Progenitor cell of endocrine pancreas (in vitro differentiated cells): ENCODE data around the gene CCSER1. TPM values are rescaled to one million over a fixed set of nuclear protein-coding genes. Genes with fewer than 3 reads are reported as not detected.

ENCODE experiments used
- DNase-seq: peaks from one replicate; pipeline ENCODE4 v3.0.0; 2021; ENCODE audit warnings: low spot score; ENCODE audit not compliant: unreplicated experiment
- H3K27ac Mint-ChIP-seq: 2 replicates; pipeline ENCODE4 v1.8.0; 2021; ENCODE audit warnings: mild to moderate bottlenecking, moderate library complexity, mixed read lengths
- H3K27me3 Mint-ChIP-seq: 2 replicates; pipeline ENCODE4 v1.8.0; 2021; ENCODE audit warnings: mixed read lengths
- H3K36me3 Mint-ChIP-seq: 2 replicates; pipeline ENCODE4 v1.8.0; 2022; ENCODE audit warnings: mixed read lengths; ENCODE audit not compliant: insufficient read depth
- H3K4me1 Mint-ChIP-seq: 2 replicates; pipeline ENCODE4 v1.8.0; 2021; ENCODE audit warnings: low read depth, mixed read lengths
- H3K4me3 Mint-ChIP-seq: 2 replicates; pipeline ENCODE4 v1.8.0; 2021; ENCODE audit warnings: low read depth, mild to moderate bottlenecking, moderate library complexity, mixed read lengths
- H3K9me3 Mint-ChIP-seq: 2 replicates; pipeline ENCODE4 v1.8.0; 2021; ENCODE audit warnings: low read depth, mixed read lengths
- total RNA-seq: library from RNA; stranded (reverse); gene quantifications from 2 replicates; pipeline ENCODE4 v1.2.1, GENCODE V29; 2021
- TF ChIP-seq, protein P1 (sequence below): fragments of 200-600 bp; sonication (generic); IDR thresholded peaks from one replicate; pipeline ENCODE4 v1.5.0; 2021; ENCODE audit warnings: antibody characterized with exemption, mild to moderate bottlenecking; ENCODE audit not compliant: unreplicated experiment

Gene CCSER1
- total RNA-seq, 1 donor from 2014 or later = 11.6 TPM

DNA sequence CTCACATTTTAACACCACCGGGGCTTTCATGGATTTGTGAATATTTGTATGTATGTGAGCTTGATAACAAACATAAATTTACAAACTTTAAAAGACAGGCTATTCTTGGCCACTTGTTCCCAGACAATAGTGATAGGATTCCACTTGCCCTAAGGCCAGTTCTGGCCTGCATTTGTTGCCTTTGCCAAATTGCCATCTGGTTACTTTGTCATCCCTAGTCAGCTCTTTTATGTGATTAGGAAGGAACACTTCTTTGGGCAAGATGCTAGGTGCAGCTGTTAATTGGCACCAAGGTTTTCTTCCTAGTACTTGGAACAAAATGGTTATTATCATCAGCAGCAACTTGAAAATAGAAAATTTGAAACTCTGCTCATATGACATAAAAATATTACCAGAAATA, 63.3 kb downstream of the CCSER1 start:
- no peak for DNase-seq
- no peaks in the 10 kb centered on the region for H3K27me3 Mint-ChIP-seq
- no peak overlapping the region for H3K4me3 Mint-ChIP-seq
- no peaks in the 10 kb centered on the region for H3K9me3 Mint-ChIP-seq
- no peaks in the 10 kb centered on the region for H3K36me3 Mint-ChIP-seq
- no peak overlapping the region for H3K27ac Mint-ChIP-seq
- TF ChIP-seq, protein P1, sequence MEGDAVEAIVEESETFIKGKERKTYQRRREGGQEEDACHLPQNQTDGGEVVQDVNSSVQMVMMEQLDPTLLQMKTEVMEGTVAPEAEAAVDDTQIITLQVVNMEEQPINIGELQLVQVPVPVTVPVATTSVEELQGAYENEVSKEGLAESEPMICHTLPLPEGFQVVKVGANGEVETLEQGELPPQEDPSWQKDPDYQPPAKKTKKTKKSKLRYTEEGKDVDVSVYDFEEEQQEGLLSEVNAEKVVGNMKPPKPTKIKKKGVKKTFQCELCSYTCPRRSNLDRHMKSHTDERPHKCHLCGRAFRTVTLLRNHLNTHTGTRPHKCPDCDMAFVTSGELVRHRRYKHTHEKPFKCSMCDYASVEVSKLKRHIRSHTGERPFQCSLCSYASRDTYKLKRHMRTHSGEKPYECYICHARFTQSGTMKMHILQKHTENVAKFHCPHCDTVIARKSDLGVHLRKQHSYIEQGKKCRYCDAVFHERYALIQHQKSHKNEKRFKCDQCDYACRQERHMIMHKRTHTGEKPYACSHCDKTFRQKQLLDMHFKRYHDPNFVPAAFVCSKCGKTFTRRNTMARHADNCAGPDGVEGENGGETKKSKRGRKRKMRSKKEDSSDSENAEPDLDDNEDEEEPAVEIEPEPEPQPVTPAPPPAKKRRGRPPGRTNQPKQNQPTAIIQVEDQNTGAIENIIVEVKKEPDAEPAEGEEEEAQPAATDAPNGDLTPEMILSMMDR = no peak
- H3K4me1 Mint-ChIP-seq = peaks cover 1% of the 10 kb centered on the region

DNA sequence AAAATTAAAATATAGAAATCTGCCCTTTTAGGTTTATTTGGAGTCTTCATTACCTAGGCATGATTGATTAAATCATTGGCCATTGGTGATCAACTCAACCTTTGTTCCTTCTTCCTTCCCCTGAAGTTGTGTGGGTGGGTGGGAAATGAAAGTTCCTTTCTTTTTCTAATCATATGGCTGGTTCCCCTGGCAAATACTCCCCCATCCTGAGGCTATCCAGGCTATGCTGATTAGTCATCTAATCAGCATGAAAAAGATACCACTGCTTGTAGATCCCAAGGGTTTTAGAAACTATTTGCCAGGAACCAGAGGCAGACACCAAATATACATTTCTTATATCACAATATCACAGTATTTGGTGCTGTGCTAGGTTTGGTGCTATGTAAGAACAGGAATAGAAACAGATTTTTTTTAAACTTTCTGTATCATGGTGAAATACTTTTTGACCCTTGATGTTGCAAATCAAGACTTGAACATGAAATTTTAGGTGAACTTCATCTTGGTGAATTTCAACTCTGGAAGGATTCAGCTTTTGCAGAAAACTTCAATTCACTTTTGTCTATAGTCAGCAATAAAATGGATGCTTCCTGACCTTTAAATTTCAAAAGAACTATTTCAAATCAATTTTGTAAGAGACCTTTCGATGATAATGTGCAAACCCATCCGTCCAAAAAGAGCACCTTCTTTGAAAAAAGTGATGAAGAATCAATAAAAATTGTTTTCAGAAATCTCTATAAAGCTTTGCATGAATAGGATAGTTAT, 71.1 kb downstream of the CCSER1 start:
- Mint-ChIP-seq H3K27ac (no peak overlapping the region), H3K9me3 (peaks cover 1% of the 10 kb centered on the region), H3K36me3 (no peaks in the 10 kb centered on the region), H3K4me3 (no peak overlapping the region), H3K27me3 (no peaks in the 10 kb centered on the region), H3K4me1 (no peaks in the 10 kb centered on the region)
- TF ChIP-seq, protein P1 = no peak
- DNase-seq = no peak

DNA sequence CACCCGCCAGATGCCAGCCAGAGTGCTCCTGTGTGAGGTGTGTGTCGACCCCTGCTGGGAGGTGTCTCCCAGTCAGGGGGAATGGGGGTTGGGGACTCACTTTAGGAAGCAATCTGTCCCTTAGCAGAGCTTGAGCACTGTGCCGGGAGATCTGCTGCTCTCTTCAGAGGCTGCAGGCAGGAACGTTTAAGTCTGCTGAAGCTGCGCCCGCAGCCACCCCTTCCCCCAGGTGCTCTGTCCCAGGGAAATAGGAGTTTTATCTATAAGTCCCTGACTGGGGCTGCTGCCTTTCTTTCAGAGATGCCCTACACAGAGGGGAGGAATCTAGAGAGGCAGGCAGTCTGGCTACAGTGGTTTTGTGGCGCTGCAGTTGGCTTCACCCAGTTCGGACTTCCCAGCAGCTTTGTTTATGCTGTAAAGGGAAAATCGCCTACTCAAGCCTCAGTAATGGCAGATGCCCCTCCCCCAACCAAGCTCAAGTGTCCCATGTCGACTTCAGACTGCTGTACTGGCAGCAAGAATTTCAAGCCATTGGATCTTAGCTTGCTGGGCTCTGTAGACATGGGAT, 80.8 kb downstream of the CCSER1 start:
- peaks cover 6% of the 10 kb centered on the region for H3K4me1 Mint-ChIP-seq
- TF ChIP-seq, protein P1 = no peak
- H3K27me3 Mint-ChIP-seq = no peaks in the 10 kb centered on the region
- H3K27ac Mint-ChIP-seq = no peak overlapping the region
- peaks cover 2% of the 10 kb centered on the region for H3K36me3 Mint-ChIP-seq
- H3K4me3 Mint-ChIP-seq = no peak overlapping the region
- H3K9me3 Mint-ChIP-seq = peaks cover 35% of the 10 kb centered on the region
- no peak for DNase-seq

DNA sequence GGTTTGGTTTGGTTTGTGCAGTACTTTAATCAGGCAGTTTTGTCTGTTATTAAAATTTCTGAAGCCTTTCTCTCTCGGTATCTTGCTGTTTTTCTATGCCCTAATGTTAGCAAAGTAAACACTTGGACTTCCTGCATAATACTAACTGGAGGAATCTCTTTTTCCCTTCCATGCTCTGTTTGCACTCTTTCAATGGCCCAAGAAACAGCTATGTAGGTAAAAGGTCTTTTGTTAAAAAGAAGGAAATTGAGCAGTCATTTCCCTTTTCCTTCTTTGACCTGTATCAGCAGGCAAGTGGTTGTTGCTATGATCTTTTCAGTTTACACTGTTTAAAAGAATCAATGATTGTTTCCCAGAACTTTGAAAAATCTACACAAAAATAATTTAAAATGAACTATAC, 82.7 kb downstream of the CCSER1 start:
- no peak for DNase-seq
- Mint-ChIP-seq H3K4me3 (no peak overlapping the region), H3K27me3 (no peaks in the 10 kb centered on the region), H3K27ac (no peak overlapping the region), H3K36me3 (peaks cover 2% of the 10 kb centered on the region), H3K4me1 (peaks cover 6% of the 10 kb centered on the region), H3K9me3 (peaks cover 19% of the 10 kb centered on the region)
- TF ChIP-seq, protein P1 = no peak

DNA sequence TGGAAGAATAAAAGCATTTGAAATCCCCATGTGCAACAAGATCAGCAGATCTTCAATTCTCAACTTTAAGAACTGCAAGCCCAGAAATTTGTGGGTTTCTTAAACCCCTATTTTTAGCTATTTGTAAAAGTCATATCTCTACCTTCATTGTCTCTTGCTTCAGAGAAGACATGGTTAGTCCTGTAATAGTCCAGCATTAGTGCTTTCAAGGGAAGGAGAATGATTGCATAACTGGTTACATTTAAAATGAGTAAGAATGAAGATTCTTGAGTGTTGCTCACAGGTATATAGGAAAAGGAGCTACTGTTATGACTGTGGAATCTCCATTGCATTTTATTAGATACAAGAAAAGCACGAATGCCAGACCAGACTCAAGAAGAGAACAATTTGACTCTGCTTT, 84.0 kb downstream of the CCSER1 start:
- peaks cover 2% of the 10 kb centered on the region for H3K36me3 Mint-ChIP-seq
- H3K27me3 Mint-ChIP-seq = no peaks in the 10 kb centered on the region
- peaks cover 7% of the 10 kb centered on the region for H3K9me3 Mint-ChIP-seq
- H3K4me3 Mint-ChIP-seq = no peak overlapping the region
- no peak for DNase-seq
- no peak overlapping the region for H3K27ac Mint-ChIP-seq
- TF ChIP-seq, protein P1 = no peak
- H3K4me1 Mint-ChIP-seq = peaks cover 11% of the 10 kb centered on the region
